HG03103 (cell line): Measurements from ENCODE around the gene GRIK4.
"Not testable (repeated sequence)": the region's sequence is repeated elsewhere in the genome, so short reads cannot be mapped to it uniquely, and the experiment has no call there.

Experiments used
- ATAC-seq: cut with Tn5 transposase; IDR thresholded peaks from one replicate; pipeline ENCODE4 v1.9.1; 2021; ENCODE audit warnings: low read depth; ENCODE audit not compliant: unreplicated experiment

Gene GRIK4

DNA sequence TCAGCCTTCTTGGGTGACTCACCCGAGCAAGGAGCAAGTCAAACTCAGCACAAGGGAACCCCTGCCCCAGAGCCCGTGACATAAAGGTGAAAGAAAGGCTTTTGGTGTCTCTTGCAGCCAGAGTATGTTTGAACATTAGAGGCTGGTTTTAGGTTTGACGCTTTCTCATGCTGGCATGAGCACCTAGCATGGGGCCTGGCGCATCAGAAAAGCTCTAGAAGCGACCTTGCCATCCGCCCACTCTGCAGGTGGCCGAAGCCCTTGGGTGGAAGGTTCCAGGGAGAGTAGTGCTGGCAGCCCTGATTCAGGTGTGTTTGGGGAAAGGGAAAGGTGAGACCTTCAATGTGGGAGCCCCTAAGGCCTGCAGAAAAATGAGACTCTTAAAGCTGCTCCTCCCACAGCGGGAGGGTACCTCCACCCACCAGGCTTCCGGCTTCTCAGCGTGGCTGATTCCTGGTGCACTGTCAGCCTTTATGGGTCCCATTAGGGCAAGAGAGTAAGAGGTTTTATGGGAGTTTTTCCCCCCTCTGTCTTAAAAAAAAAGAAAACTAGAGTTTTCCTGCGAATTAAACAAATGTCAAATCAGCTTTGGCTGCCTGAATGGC is 88.4 kb downstream of the GRIK4 start:
- no peak for ATAC-seq

DNA sequence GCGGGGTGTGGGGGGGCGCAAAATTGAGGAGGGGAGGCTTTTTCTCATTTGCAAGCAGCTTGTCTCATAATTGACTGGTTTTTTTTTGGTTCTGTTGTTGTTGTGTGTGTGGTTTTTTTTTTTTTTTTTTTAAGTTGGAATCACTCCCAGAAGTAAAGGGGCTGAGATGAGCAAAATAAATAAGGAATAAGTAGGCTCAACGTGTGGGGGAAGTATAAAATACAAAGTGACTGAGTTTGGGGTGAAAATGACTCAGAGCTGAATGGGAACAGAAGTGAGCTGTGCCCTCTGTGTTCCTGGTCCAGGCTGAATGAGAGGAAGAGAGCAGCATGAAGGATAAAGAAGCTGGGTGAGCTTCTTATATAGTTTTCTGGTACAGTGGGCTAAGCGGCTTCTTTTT is 90.0 kb downstream of the GRIK4 start:
- no peak for ATAC-seq

DNA sequence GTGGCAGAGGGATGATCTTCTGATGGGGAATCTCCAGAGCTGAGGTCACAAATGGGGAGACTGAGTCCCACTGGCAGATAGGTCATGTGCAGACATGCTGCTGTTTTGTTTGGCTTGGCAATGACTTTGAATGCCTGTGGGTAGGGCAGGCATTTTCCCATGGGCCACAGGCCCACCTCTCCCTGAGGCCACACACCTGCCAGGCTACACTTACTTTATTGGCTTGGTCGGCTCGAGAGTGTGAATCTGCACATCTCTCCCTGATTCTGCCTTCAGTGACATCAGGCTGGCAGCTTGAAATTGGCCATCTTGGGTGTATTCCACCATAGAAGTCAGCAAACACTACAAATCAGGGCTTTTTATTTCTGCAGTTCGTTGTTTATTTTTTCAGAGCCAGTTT is 91.5 kb downstream of the GRIK4 start:
- no peak for ATAC-seq

DNA sequence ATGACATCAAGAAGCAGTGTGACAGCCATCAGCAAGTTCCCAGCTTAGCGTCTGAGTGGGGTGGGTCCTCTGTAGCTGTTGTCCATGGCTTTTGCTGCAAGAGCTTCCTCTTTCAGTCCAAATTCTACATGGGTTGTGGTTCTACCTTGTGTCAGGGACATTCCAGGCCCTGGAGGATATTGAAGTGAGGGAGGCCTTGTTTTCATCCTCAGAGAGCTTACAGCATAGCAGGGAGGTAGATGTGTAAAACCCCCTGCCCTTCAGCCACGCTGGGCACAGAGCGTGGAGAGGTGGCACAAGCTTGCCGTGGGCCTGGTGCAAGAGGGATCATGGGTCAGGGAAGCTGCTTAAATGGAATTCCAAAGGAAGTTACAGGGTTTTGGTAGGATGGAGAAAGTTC is 93.9 kb downstream of the GRIK4 start:
- no peak for ATAC-seq

DNA sequence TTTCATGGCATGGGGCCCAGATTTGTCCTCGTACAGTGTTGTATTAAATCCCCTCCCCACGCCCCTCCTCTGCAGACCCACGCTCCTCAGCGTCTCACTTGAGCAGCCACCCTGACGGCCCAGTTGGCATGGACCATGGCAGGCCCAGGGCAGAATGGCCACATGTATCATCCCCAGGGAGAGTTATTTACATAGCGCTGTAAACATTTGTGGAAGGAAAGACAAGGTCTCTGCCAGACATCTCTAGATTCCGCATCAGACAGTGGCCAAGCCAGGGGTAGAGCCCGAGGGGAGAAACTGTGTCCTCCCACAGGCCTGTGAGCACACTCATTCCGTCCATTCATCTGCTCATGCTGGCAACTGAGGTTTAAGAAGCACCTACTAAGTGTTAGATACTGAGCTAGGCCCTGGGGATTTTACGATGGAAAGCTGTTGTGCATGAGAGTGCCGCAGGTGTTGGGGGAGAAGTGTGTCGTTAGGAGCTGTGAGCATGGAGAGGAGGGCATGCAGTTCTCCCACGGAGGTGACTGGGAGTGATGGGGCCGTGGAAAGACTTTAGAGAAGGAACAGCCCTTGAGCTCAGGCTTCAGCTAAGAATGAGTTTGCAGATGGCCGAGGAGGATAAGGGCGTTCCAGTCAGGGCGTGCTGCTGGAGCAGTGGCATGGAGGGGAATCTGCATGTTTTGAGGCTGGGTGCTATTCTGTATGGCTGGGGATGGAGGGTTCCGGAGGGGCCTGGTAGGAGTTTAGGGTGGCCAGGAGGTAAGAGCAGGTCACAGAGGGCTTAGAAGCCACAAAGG is 94.9 kb downstream of the GRIK4 start:
- no peak for ATAC-seq

DNA sequence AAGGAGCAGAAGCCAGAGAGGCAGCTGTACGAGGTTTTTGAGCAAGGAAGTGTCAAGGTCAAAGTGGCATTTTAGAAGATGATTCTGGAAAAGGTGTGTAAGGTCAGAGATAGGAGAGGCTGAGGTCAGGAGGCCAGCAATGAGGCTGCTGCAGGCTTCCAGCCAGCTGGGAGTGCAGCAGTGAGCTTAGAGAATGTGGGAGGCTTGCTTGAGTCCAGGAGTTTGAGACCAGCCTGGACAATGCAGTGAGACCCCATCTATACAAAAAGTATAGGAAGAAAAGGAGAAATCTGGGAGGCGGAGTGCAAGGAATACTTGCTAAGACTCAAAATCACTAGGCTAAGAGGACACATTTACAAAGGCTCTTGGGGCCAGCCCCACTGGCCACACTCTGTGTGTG is 96.5 kb downstream of the GRIK4 start:
- ATAC-seq = no peak

DNA sequence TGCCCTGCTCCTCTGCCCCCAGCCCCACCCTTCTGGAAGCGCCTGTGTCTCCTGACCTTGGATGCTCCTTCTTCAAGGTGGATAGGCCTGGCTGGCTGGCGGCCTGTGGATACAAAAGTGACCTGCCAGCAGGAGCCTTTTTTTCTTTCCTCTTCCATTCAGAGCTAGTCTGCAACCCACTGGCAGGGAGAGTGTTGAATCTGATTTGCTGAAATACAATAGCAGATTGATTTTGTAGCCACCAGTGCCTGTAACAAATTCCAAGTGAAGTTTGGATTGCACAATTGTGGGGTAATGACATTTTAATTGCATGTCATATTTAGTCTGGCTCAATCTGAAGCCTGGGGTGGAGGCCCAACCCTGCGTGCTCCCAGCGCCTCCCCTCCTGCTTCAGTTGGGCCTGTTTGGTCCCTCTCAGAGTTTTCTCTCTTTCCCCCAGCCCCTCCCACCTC is 97.2 kb downstream of the GRIK4 start:
- ATAC-seq = no peak

DNA sequence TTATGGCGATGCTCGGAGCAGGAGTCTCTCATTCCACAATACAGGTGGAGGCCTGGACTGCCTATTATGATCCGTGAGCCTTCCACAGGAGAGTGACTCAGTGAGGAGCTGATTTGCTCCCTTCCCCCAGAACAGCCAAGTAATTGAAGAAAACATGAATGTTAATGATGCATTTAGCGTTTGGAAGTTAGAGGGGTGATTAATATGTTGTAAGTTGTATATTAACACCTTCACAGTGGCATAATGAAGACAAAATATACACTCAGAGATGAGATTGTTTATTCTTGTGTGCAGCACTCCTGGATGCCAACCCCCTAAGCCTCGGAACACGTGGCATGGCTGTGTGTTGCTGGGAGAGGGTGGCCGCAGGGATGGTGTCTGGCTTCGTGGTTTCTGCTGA is 98.6 kb downstream of the GRIK4 start:
- ATAC-seq = no peak

DNA sequence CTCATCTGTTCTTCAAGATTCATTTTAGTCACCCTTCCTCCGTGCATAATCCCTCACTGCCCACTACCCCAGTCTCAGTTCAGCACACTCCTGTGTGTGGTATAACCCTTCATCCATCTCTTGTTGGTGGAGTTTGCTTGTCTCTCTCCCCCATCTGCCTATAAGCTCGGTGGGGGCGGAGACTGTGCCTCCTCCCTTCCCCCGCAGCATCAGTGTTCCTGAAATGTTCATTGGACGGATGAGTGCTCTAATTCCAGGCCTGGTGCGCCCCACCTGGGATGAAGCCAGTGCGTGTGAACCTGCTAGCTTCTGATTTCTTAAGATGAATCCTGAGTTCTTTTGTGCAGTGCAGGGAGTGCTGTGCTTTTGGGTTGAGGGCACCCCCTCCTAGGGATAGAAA is 100.0 kb downstream of the GRIK4 start:
- no peak for ATAC-seq

DNA sequence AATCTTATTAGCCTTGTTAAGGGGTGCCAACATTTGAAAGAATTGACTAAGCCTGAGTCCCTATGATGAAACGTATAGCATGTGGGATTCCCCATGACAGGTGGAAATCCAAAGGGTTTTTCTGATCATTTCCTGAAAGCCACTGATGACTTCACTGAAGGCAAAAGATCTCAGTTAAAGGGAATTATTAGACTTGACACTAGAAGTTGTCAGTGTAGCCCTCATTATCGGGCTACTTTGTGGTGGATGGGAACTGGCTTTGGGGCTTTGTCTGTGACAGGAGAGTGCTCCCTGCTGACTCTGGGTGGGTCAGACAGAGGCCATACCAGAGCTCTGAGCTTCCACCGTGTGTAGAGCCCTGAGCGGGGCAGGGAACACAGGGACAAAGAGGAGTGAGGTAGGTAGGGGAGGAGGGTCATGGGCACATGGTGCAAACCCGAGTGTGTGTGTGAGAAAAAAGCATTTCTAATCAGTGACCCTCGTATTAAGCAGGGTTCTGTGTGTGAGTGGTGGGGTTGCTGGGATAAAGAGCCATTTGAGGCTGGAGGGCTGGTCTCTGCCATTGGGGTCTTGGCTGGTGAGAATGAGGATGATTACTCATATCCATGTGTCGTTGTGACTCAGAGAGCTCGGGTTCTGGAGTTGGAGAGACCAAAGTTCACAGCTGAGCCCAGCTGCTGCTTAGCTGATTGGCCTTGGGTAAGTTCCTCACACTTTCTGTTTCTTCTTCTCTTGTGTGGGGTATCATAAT is 101.1 kb downstream of the GRIK4 start:
- peak; percentile 83 for ATAC-seq

DNA sequence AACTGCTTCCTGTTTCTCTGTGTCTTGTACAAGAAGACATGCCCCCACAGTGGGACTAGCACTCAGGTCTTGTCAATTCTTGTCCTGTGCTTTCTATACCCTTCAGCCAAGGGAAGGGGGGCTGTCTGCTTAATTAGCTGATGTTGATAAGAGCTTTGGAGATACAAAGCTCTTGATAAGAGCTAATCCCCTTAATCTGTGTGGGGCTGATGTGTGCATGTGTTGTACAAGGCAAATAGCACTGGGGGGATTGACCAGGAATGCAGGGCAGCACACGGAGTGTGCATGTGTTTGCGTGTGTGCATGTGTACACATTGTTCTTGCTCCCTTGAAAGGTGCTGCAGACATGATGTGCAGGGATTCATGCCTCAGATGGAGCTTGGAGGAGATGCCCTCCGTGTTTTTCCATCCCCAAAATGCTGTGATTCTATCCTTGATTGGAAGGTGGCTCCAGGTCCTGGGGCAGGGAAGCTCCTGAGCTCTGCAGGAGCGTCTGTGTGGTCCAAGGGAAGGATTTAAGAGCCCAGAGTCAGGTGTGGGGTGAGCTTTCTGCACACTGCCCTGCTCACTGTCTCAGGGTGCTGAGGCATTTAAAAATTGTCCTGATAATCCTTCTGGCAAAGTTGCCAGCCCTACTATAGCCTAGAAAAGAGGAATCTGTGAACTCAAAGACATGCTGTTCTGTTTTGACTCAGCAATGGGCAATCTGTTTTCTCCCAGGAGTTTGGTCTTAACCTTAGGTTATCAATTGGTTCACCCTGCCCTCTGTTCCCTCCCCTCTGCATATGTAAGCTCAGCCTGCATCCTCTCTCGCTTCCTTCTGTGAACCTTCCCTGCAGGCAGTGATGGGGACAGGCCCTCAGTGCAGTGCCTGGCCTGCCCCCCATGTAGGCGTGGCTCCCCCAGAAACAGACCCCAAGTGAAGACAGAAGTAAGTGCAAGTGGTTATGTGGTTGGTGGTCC is 102.0 kb downstream of the GRIK4 start:
- peak; percentile 58 for ATAC-seq

DNA sequence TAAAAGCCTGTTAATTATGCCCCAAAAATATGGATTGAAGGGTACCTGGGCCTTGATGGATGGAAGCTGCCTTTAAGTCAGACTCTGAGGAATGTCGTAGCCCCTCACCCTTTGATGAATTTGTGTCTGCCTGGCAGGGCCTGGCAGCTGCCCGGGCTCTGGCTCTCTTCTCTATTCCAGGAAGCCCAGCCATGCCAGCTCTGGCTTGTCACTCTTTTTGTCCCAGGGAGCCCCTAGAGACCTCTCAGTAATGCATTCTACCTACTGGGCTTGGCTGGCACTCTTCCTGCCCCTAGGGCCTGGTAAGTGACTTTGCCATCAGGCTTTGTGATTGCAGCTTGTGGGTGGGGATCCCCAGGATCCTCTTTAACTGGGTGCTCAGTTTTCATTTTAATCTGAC is 103.8 kb downstream of the GRIK4 start:
- no peak for ATAC-seq

DNA sequence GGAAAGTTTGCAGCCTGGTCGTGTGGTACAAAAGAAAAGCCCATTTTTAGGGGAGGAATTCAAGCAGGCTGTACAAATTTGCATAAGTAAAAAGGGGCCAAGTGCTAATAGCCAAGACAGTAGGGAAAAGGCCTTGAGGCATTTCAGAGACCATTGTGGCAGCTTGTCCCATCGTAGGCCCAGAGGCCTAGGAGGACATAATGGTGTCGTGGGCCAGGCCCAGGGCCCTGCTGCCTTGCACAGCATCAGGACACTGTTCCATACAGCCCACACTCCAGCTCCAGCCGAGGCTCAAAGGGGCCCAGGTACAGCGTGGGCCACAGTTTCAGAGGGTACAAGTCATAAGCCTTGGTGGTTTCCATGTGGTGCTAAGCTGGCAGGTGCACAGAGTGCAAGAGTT is 106.9 kb downstream of the GRIK4 start:
- no peak for ATAC-seq

DNA sequence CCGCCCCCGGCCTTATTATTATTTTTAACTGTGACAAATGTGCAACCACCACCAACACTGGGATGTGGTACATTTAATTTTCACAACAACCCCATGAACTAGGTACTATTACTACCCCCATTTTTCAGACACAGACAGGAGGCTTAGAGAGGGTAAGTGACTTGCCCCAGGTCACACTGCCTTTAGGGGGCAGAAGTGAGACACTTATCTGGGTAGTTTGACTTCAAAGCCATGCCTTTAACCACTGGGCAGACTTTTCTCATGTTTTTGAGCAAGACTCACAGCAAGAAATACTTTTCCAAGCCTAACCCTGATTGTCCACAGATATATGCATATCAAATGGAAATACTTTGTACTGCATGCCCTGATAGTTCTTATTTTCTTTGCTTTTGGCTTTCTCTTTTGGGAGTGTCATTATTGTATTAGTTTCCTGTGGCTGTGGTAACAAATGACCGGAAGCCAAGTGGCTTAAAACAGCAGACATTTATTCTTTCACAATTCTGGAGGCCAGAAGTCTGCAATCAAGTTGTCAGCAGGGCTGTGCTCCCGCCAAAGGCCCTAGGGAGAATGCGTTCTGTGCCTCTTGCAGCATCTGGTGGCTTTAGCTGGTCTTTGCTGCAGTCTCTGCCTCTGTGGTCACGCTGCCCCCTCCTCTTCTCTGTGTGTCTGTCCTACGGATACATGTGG is 110.8 kb downstream of the GRIK4 start:
- ATAC-seq = no peak

DNA sequence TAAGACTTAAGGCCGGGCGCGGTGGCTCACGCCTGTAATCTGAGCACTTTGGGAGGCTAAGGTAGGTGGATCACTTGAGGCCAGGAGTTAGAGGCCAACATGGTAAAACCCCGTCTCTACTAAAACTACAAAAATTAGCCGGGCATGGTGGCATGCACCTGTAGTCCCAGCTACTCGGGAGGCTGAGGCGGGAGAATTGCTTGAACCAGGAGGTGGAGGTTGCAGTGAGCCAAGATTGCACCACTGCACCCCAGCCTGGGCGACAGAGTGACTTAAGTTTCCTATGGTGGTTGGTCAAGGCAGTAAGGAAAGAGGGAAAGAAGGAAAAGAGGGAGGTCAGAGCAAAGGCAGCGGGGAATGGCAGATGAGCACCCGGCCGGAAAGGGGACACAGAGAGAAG is 113.4 kb downstream of the GRIK4 start:
- not testable (repeated sequence) for ATAC-seq

DNA sequence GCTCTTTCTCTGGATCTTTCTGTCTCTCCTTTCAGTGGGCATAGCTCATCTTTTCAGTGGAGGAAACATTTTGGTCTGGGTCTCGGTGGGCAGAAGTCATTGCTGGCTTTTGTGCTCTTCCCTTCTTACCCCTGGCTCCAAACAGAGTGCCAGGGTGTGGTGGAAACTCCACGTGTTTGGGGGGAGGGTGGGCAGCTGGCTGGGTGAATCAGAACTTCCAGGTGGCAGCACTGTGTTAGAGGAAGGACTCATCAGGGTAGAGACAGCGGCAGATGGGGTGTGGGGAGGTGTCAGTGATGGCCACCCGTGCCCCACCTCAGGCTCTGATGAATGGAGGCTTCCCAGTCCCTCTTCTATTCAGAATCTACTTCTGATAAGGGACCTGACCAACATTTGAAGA is 114.0 kb downstream of the GRIK4 start:
- ATAC-seq = no peak

DNA sequence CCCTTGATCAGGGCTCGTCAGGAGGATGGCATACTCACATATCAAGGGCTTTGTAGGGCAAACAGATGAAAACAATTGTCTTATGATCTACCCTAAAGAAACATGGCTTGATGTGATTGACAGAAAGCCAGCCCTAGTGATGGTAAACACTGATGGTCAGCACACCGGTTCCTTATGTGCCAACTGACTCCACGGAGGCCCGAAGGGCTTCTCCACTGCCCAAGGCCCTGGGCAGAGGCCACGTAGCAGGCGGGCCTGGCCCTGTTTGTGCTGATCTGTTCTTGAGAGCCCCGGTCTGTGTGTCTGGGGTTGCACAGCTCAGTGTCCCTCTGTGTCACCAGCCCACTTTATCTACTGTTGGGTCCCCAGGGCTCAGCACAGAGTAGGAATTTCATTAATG is 115.2 kb downstream of the GRIK4 start:
- ATAC-seq = no peak

DNA sequence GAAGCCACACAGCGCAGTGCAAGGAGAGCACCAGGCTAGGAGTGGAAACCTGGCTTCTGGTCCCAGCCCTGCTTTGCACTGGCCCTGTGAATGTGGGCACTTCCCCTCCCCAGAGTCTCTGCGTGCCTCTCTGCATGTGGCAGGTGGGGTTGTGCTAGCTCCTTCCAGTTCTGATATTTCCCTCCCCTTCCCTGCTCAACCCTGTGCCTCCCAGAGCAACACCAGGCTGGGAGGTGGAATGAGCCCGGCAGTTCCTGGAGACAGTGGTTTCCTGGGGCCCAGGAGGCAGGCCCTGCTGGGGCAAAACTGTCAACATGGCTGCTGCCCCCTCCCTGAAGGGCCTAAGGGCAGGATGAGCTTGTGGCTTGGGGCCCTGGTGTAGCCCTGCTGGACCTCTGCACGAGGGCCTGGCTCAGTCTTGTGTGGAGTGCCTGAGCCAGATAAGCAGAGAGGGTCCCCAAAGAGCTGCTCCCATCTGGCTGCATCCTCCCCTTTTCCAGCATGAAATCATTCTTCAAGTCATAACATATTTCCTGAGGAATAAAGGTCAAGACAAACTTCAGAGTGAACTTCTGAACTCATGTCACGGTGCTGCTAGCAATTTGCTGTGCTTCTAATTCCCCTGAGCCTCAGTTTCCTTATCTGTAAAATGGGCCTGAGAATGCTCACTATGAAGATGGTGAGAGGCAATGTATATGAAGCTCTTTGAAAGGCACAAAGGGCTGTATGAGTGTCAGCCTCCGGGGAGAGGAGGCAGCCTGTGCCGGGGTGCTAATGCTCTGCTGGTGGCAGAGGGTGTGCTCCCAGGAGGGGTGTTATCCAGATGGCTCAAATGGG is 116.0 kb downstream of the GRIK4 start:
- no peak for ATAC-seq
